Thyroid gland (tissue), 4 donors: ENCODE data around the gene LIPM. TPM values are rescaled to one million over a fixed set of nuclear protein-coding genes. Genes with fewer than 3 reads are reported as not detected.
"Not testable (repeated sequence)": the region's sequence is repeated elsewhere in the genome, so short reads cannot be mapped to it uniquely, and the experiment has no call there.

Experiments used
- DNase-seq, 2 donors: peaks; one replicate each; pipeline ENCODE4 v3.0.0-alpha.2; 2019
- H3K27ac ChIP-seq, 3 donors: fragments of 200-600 bp; sonication (generic); 1 replicate in 2 of 3; 2 replicates in 1 of 3; pipeline ENCODE4 v1.5.1; 2016 to 2019; ENCODE audit warnings: mild to moderate bottlenecking in 1 of 3, moderate library complexity in 1 of 3
- H3K27me3 ChIP-seq: fragments of 200-600 bp; sonication (generic); one replicate; pipeline ENCODE4 v1.5.1; 2019
- H3K36me3 ChIP-seq, 2 donors: fragments of 200-600 bp; sonication (generic); one replicate each; pipeline ENCODE4 v1.5.1; 2016 to 2019
- H3K4me1 ChIP-seq, 2 donors: fragments of 200-600 bp; sonication (generic); one replicate each; pipeline ENCODE4 v1.5.1; 2017 to 2019
- H3K4me3 ChIP-seq, 3 donors: fragments of 200-600 bp; sonication (generic); replicated peaks in 1 of 3; 1 replicate in 2 of 3; 2 replicates in 1 of 3; pipeline ENCODE4 v1.5.1; 2016; ENCODE audit warnings: mild to moderate bottlenecking in 1 of 3
- H3K9me3 ChIP-seq: fragments of 200-600 bp; sonication (generic); one replicate; pipeline ENCODE4 v1.5.1; 2017
- CTCF ChIP-seq, 6 experiments: fragments of 200-600 bp in 3 of 6; fragments of 450-650 bp in 3 of 6; sonication (generic) in 3 of 6; IDR thresholded peaks; one replicate each; pipeline ENCODE4 v1.5.1; 2016 to 2019; ENCODE audit warnings: antibody characterized with exemption in 6 of 6, mild to moderate bottlenecking in 2 of 6, inconsistent platforms in 1 of 6, moderate library complexity in 1 of 6
- POLR2A ChIP-seq, 2 donors: fragments of 450-650 bp; IDR thresholded peaks; one replicate each; pipeline ENCODE4 v1.6.1; 2017; ENCODE audit warnings: antibody characterized with exemption in 2 of 2, mild to moderate bottlenecking in 2 of 2, moderate library complexity in 1 of 2
- WGBS, 2 donors: methylation state at CpG; one replicate each; pipeline ENCODE4 v1.1.5; 2017; 5-methylcytosine and 5-hydroxymethylcytosine counted together
- intact Hi-C: fragments of 100-400 bp; cut with DNase I; formaldehyde crosslinking; loops from one replicate; pipeline ENCODE4 v1.15.1; 2023
- total RNA-seq, 4 donors: library from RNA; depleted of rRNA; stranded (reverse); fragments of >200 nt; gene quantifications; one replicate each; pipeline ENCODE4 v1.2.3, GENCODE V29; 2016

The LIPM gene
- total RNA-seq, 4 donors from 2014 or later, result not detected

- no peaks in the 10 kb centered on the region for H3K4me1 ChIP-seq
- DNase-seq, result no peak
- H3K9me3 ChIP-seq, result no peaks in the 10 kb centered on the region
- no peak for TF ChIP-seq POLR2A (IDR thresholded peaks at IDR 0.05)
- TF ChIP-seq CTCF (IDR thresholded peaks at IDR 0.05), result no peak
- no peaks in the 10 kb centered on the region for H3K27me3 ChIP-seq
- no peaks in the 10 kb centered on the region for H3K36me3 ChIP-seq
- intact Hi-C loops, result loop anchor here (10.0 kb wide), 2 partner anchors 152 to 372 kb away; partner anchors contain the start of gene CH25H
- no peak overlapping the region for H3K27ac ChIP-seq
- no peak overlapping the region for H3K4me3 ChIP-seq
Observed at GRCh38 chr10:88832376-88832775, 29.8 kb downstream of the LIPM start.

DNA sequence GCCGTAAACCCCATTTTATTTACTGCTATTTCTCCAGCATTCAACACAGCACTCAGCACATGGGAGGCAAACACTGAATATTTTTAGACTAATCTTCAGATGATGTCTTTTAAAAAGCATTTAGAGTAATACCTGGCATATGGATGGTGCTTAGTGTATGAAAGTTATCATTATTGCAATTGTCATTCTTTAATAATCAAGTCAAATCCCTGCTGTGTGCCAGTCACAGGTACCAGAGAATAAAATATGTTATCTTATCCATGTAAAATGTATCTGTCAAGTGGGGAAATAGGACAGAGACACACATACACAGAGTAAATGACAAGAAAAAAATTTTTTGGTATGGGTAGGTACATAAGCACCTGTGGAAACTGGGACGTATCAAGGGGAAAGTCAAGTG is 30.6 kb downstream of the LIPM start:
- TF ChIP-seq POLR2A (IDR thresholded peaks at IDR 0.05) (no peak), CTCF (IDR thresholded peaks at IDR 0.05) (no peak)

DNA sequence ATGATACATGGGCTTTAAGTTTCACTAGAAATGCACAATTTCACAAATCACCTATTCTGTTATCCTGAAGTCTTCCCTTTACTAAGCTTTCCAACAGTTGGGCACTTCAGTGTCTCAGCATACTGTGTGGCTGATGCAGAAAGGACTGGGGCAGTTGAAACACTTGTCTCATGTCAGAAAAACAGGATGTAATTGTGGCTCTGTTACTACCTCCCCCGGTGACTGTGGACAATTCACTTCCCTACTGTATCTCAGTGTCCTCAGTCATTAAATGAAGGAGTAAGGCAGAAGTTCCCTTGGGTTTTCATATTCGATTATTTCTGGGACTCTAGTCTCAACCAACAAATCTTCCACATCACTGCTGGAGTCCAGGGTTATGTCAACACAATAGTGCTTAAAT is 31.2 kb downstream of the LIPM start:
- TF ChIP-seq POLR2A (IDR thresholded peaks at IDR 0.05), result no peak
- TF ChIP-seq CTCF (IDR thresholded peaks at IDR 0.05), result no peak
- Histone ChIP-seq H3K27me3 (no peaks in the 10 kb centered on the region), H3K4me1 (no peaks in the 10 kb centered on the region), H3K36me3 (no peaks in the 10 kb centered on the region), H3K4me3 (no peak overlapping the region), H3K27ac (no peak overlapping the region), H3K9me3 (no peaks in the 10 kb centered on the region)
- no peak for DNase-seq
- WGBS, 2 donors, result 62 to 63% methylated on average over 2 of the region's 2 CpGs
- intact Hi-C loops, result loop anchor here (10.0 kb wide), 2 partner anchors 151 to 371 kb away; partner anchors contain the start of gene CH25H

More for the DNA sequence above, 30.6 kb downstream of the LIPM start:
- Histone ChIP-seq H3K27ac (no peak overlapping the region), H3K9me3 (no peaks in the 10 kb centered on the region), H3K4me3 (no peak overlapping the region), H3K4me1 (no peaks in the 10 kb centered on the region), H3K36me3 (no peaks in the 10 kb centered on the region), H3K27me3 (no peaks in the 10 kb centered on the region)
- WGBS, 2 donors, result 96 to 97% methylated on average over 2 of the region's 2 CpGs
- DNase-seq, result no peak
- intact Hi-C loops, result loop anchor here (10.0 kb wide), 2 partner anchors 152 to 372 kb away; partner anchors contain the start of gene CH25H

DNA sequence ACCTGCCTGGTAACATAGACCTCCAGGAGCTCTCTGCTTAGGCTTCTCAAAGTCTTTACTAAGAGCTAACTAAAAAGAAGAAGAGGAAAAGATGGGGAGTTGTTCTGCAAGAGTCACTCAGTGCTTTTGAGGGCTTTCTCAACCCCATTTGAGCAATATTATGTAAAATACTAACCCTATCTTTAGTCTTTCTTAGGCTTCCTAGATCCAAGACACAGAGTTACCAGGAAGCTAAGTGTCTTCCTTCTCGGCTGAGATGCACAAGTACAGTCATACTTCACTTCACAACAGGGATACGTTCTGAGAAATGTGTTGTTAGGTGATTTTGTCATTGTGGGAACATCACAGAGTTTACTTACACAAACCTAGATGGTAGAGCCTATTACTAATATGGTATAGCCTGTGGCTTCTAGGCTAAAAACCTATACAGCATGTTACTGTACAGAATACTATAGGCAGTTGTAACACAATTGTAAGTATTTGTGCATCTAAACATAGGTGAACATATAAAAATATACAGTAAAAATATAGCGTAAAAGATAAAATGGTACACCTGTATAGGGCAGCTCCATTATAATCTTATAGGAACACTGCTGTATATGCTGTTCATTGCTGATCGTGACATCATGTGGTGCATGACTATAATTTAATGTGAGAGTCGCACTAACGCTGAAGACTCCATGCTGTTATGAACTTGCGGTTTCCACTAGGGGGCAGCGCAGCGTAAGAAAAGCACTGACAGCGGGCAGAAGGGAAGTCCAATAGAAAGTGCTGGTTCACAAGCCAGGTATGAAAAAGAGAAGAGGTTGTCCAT is 32.8 kb downstream of the LIPM start:
- peak; percentile 76 to 87 for DNase-seq
- H3K4me1 ChIP-seq, result no peaks in the 10 kb centered on the region
- no peaks in the 10 kb centered on the region for H3K36me3 ChIP-seq
- no peak for TF ChIP-seq POLR2A (IDR thresholded peaks at IDR 0.05)
- TF ChIP-seq CTCF (IDR thresholded peaks at IDR 0.05), result peak; percentile 65 to 94 (median 82)
- H3K27me3 ChIP-seq, result no peaks in the 10 kb centered on the region
- H3K27ac ChIP-seq, result no peak overlapping the region
- no peaks in the 10 kb centered on the region for H3K9me3 ChIP-seq
- intact Hi-C loops, result loop anchor here (10.0 kb wide), 2 partner anchors 149 to 369 kb away; partner anchors contain the start of gene CH25H
- no peak overlapping the region for H3K4me3 ChIP-seq
- WGBS, 2 donors, result 15 to 16% methylated on average over 10 of the region's 10 CpGs

DNA sequence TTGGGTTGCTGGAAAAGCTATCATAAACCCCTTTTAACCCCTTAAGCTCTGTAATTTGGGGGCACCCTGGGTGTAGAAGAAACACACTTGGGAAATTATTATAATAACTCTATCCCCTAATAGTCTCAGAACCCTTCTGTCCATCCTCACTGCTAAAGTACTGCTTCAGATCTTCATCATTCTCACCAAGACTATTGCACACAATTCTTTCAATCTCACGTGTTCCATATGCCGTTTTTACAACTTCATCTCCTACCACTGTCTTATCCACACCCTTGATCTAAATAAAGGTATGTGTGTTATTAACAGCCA is 33.3 kb downstream of the LIPM start:
- TF ChIP-seq POLR2A (IDR thresholded peaks at IDR 0.05) (no peak), CTCF (IDR thresholded peaks at IDR 0.05) (no peak)
- WGBS, 2 donors, result 17 to 25% methylated on average over 2 of the region's 2 CpGs
- Histone ChIP-seq H3K27me3 (no peaks in the 10 kb centered on the region), H3K9me3 (no peaks in the 10 kb centered on the region), H3K27ac (no peak overlapping the region), H3K36me3 (no peaks in the 10 kb centered on the region), H3K4me3 (no peak overlapping the region), H3K4me1 (no peaks in the 10 kb centered on the region)
- no peak for DNase-seq
- intact Hi-C loops, result loop anchor here (2.0 to 10.0 kb wide), 3 partner anchors 95 to 369 kb away; partner anchors contain the start of gene CH25H

DNA sequence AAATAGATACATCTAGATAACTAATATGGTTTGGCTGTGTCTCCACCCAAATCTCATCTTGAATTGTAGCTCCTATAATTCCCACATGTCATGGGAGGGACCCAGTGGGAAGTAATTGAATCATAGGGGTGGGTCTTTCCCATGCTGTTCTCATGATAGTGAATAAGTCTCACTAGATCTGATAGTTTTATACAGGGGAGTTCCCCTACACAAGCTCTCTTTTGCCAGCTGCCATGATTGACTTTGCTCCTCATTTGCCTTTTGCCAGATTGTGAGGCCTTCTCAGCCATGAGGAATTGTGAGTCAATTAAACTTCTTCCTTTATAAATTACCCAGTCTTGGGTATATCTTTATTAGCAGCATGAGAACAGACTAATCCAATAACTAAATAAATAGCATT is 35.1 kb downstream of the LIPM start:
- not testable (repeated sequence) for H3K4me1 ChIP-seq, DNase-seq, H3K9me3 ChIP-seq, H3K27me3 ChIP-seq, H3K27ac ChIP-seq, H3K36me3 ChIP-seq, H3K4me3 ChIP-seq
- intact Hi-C loops, result loop anchor here (2.0 to 10.0 kb wide), 3 partner anchors 93 to 367 kb away; partner anchors contain the start of gene CH25H
